HL-60 (cell line): ENCODE measurements around the gene ERC2.

Experiments
- DNase-seq, 2 experiments: peaks; one replicate each; pipeline ENCODE4 v3.0.0-alpha.2; 2010 to 2020; ENCODE audit warnings: low read depth in 1 of 2, low spot score in 1 of 2
- H3K27ac ChIP-seq: fragments of 250-450 bp; sonication (Bioruptor Pico); replicated peaks from 2 replicates; pipeline ENCODE4 v1.5.1; 2020; ENCODE audit warnings: mild to moderate bottlenecking, moderate library complexity
- H3K27me3 ChIP-seq: fragments of 250-450 bp; sonication (Bioruptor Pico); 2 replicates; pipeline ENCODE4 v1.5.1; 2021; ENCODE audit warnings: mild to moderate bottlenecking, moderate library complexity; ENCODE audit not compliant: insufficient read depth, poor library complexity, severe bottlenecking
- H3K4me3 ChIP-seq: replicated peaks from 2 replicates; pipeline ENCODE4 v1.5.1; 2011; ENCODE audit warnings: mild to moderate bottlenecking, control low read depth, low read length; ENCODE audit not compliant: insufficient read depth
- GABPA ChIP-seq: IDR thresholded peaks from 2 replicates; pipeline ENCODE4 v1.6.1; 2012; ENCODE audit warnings: low read depth
- POLR2AphosphoS5 ChIP-seq: IDR thresholded peaks from 2 replicates; pipeline ENCODE4 v1.6.1; 2012; ENCODE audit warnings: low read depth
- REST ChIP-seq: IDR thresholded peaks from 2 replicates; pipeline ENCODE4 v1.6.1; 2012; ENCODE audit warnings: low read depth; ENCODE audit not compliant: insufficient replicate concordance
- SPI1 ChIP-seq: IDR thresholded peaks from 2 replicates; pipeline ENCODE4 v1.6.1; 2012; ENCODE audit warnings: low read depth, mild to moderate bottlenecking, borderline replicate concordance
- TF ChIP-seq, protein P1 (sequence below): IDR thresholded peaks from one replicate; pipeline ENCODE4 v1.5.1; 2011; ENCODE audit warnings: low read length, control low read depth, inconsistent platforms; ENCODE audit not compliant: insufficient read depth

The ERC2 gene

DNA sequence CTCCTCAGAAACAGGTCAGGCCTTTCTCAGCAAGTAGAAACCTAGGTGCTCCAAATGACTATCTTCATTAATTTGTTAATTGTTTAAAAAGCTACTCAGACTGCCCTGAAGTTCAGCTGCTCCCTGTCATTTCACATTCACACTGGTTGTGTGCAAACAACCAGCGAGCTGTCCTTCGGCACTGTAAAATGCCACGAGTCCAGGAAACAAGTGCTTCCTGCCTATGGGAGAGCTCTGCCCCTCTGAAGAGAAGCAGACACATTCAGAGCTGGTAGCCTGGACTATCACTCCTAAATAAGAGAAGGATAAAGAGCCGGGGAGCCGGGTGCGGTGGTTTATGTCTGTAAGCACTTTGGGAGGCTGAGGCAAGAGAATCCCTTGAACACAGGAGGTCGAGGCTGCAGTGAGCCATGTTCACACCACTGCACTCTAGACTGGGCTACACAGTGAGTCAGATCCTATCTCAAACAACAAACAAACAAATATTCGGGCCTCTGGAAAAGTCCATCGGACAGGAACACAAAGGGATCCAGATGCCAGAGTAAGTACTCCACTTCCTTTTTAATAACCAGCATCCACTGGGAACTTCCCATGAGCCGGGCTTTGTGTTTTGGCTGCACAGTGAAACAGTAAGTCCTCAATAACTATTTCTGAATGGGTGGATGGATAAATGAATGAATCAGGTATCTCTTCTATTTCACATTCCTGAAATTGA lies 866.7 kb downstream of the ERC2 start:
- no peak overlapping the region for H3K27ac ChIP-seq
- no peak for DNase-seq
- TF ChIP-seq SPI1: no peak
- TF ChIP-seq GABPA: no peak
- TF ChIP-seq, protein P1, sequence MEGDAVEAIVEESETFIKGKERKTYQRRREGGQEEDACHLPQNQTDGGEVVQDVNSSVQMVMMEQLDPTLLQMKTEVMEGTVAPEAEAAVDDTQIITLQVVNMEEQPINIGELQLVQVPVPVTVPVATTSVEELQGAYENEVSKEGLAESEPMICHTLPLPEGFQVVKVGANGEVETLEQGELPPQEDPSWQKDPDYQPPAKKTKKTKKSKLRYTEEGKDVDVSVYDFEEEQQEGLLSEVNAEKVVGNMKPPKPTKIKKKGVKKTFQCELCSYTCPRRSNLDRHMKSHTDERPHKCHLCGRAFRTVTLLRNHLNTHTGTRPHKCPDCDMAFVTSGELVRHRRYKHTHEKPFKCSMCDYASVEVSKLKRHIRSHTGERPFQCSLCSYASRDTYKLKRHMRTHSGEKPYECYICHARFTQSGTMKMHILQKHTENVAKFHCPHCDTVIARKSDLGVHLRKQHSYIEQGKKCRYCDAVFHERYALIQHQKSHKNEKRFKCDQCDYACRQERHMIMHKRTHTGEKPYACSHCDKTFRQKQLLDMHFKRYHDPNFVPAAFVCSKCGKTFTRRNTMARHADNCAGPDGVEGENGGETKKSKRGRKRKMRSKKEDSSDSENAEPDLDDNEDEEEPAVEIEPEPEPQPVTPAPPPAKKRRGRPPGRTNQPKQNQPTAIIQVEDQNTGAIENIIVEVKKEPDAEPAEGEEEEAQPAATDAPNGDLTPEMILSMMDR: no peak
- no peak for TF ChIP-seq REST
- TF ChIP-seq POLR2AphosphoS5: no peak
- H3K27me3 ChIP-seq: peaks cover 4% of the 10 kb centered on the region
- H3K4me3 ChIP-seq: no peak overlapping the region

DNA sequence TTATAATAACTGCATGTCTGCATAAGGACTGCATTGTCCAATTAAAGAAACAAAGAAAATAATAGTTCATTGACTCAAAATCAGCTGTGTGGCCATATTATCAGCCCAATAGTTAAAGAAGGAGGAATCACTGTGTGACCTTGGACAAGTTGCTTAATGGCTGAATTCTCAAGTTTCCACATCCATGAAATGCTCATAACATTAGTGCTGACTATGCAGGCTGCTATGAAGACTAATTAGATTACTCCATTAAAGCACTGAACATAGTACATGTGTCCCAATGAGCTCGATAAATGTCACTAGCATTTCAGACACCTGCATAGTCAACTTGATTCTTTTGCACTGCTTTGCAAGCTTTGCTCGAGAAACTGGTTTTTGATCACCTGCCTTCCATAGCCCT lies 870.0 kb downstream of the ERC2 start:
- no peak for DNase-seq
- H3K27me3 ChIP-seq: peaks cover 12% of the 10 kb centered on the region
- TF ChIP-seq GABPA: no peak
- TF ChIP-seq, protein P1: no peak
- no peak for TF ChIP-seq REST
- no peak for TF ChIP-seq SPI1
- TF ChIP-seq POLR2AphosphoS5: no peak
- H3K27ac ChIP-seq: no peak overlapping the region
- H3K4me3 ChIP-seq: no peak overlapping the region

DNA sequence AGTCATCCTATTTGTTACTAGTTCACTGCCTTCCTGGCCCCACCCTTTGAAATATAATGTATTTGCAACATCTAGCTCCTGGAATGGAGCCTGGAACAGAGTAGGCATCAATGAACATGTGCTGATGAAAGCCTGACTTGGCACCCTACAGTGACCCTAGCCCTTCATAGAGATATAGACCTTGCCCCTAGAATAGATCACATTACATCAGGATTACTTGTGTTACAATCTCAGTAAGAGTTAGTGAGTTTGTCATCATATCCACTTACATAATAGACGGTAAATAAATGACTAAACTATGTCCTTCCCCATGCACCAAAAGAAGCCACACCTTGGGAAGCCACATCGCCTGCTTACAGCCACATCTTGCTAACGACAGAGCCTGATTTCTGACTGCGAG lies 870.6 kb downstream of the ERC2 start:
- Histone ChIP-seq H3K4me3 (no peak overlapping the region), H3K27me3 (peaks cover 12% of the 10 kb centered on the region), H3K27ac (no peak overlapping the region)
- TF ChIP-seq SPI1: no peak
- TF ChIP-seq GABPA: no peak
- no peak for TF ChIP-seq POLR2AphosphoS5
- TF ChIP-seq, protein P1: no peak
- no peak for TF ChIP-seq REST
- DNase-seq: no peak
